Testis (tissue), 2 donors: ENCODE data around the gene MRLN.

Experiments
- POLR2A ChIP-seq: fragments of 450-650 bp; IDR thresholded peaks from one replicate; pipeline ENCODE4 v1.6.1; 2017; ENCODE audit warnings: antibody characterized with exemption, mild to moderate bottlenecking, moderate library complexity
- TF ChIP-seq, protein P1 (sequence below), 3 experiments: fragments of 450-650 bp in 2 of 3; fragments of 200-600 bp in 1 of 3; sonication (generic) in 1 of 3; IDR thresholded peaks; one replicate each; pipeline ENCODE4 v1.5.1; 2016 to 2019; ENCODE audit warnings: antibody characterized with exemption in 3 of 3, mild to moderate bottlenecking in 2 of 3, moderate library complexity in 1 of 3

DNA sequence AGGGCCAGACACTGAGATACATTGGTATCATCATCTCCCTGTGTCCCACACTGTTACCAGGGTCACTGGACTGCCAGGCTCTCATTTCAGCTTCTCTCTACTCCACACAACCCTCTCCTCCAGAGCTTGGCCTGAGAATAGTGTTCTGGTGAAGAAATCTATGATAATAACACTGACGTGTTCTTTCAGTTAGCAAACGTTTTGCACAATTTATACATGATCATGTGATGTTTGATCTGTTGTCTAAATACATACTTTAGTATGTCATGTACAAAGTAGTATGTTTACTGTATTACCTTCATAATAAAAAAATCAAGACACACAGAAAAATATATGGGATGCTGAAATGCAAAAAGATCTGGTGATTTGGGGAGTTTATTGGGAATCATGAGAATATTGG is 48.6 kb downstream of the MRLN start:
- TF ChIP-seq, protein P1, sequence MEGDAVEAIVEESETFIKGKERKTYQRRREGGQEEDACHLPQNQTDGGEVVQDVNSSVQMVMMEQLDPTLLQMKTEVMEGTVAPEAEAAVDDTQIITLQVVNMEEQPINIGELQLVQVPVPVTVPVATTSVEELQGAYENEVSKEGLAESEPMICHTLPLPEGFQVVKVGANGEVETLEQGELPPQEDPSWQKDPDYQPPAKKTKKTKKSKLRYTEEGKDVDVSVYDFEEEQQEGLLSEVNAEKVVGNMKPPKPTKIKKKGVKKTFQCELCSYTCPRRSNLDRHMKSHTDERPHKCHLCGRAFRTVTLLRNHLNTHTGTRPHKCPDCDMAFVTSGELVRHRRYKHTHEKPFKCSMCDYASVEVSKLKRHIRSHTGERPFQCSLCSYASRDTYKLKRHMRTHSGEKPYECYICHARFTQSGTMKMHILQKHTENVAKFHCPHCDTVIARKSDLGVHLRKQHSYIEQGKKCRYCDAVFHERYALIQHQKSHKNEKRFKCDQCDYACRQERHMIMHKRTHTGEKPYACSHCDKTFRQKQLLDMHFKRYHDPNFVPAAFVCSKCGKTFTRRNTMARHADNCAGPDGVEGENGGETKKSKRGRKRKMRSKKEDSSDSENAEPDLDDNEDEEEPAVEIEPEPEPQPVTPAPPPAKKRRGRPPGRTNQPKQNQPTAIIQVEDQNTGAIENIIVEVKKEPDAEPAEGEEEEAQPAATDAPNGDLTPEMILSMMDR (IDR thresholded peaks at IDR 0.05) = no peak
- no peak for TF ChIP-seq POLR2A
